ENCODE measurements around the gene MEIKIN.

GRCh38 chr5:131932235-131932634 is 13.2 kb downstream of the MEIKIN start:
- TF ChIP-seq CTCF (IDR thresholded peaks at IDR 0.05; ENCODE audit: low read length), result no peak
- no peak for TF ChIP-seq EZH2 (optimal IDR thresholded peaks at IDR 0.05; ENCODE audit: low read depth, low read length)

Data from MM.1S (cell line).